Tibial artery (tissue), 4 donors: ENCODE measurements around the gene PHF1.
A peak's percentile ranks its signal among the peaks of the same experiment; 100 is the strongest.

ENCODE experiments used
- DNase-seq, 2 donors: peaks; one replicate each; pipeline ENCODE4 v3.0.0-alpha.2; 2019
- H3K27ac ChIP-seq, 2 donors: fragments of 200-600 bp; sonication (generic) in 1 of 2; 1 replicate in 1 of 2; 2 replicates in 1 of 2; pipeline ENCODE4 v1.5.1; 2018 to 2019; ENCODE audit warnings: mild to moderate bottlenecking in 1 of 2
- H3K27me3 ChIP-seq, 2 donors: fragments of 200-600 bp; sonication (generic) in 1 of 2; one replicate each; pipeline versions ENCODE4 v1.5.1 to v1.6.0; 2016 to 2019
- H3K36me3 ChIP-seq, 3 donors: fragments of 200-600 bp; sonication (generic) in 2 of 3; one replicate each; pipeline ENCODE4 v1.5.1; 2016 to 2019; ENCODE audit warnings: mild to moderate bottlenecking in 2 of 3
- H3K4me1 ChIP-seq, 4 donors: fragments of 200-600 bp; sonication (generic) in 2 of 4; 1 replicate in 3 of 4; 2 replicates in 1 of 4; pipeline ENCODE4 v1.5.1; 2016 to 2019
- H3K4me3 ChIP-seq, 2 donors: fragments of 200-600 bp; sonication (generic) in 1 of 2; 1 replicate in 1 of 2; 2 replicates in 1 of 2; pipeline ENCODE4 v1.5.1; 2018 to 2019; ENCODE audit warnings: mild to moderate bottlenecking in 2 of 2
- H3K9me3 ChIP-seq, 3 donors: fragments of 200-600 bp; sonication (generic) in 1 of 3; one replicate each; pipeline ENCODE4 v1.5.1; 2016 to 2019
- intact Hi-C: fragments of 100-400 bp; cut with DNase I; formaldehyde crosslinking; loops from one replicate; pipeline ENCODE4 v1.15.0; 2023; ENCODE audit warnings: low total_unique reads
- TF ChIP-seq, protein P1 (sequence below), 2 experiments: fragments of 200-600 bp in 1 of 2; fragments of 450-650 bp in 1 of 2; IDR thresholded peaks; one replicate each; pipeline ENCODE4 v1.5.1; 2017 to 2019; ENCODE audit warnings: antibody characterized with exemption in 2 of 2, mild to moderate bottlenecking in 1 of 2, moderate library complexity in 1 of 2

PHF1 gene

GRCh38 chr6:33424855-33425667 lies 14.2 kb downstream of the PHF1 start:
- intact Hi-C loops: loop anchor here (10.0 kb wide), 2 partner anchors 110 to 800 kb away; partner anchors contain the start of genes TAPBP and ZBTB22
- H3K27me3 ChIP-seq: no peaks in the 10 kb centered on the region
- H3K4me3 ChIP-seq: peak overlapping the region; percentile 61 to 77
- peaks cover 0 to 57% (median 40%) of the 10 kb centered on the region in 4 donors for H3K4me1 ChIP-seq
- H3K9me3 ChIP-seq: no peaks in the 10 kb centered on the region
- DNase-seq: peak in 1 of 2 donors; percentile 69
- H3K27ac ChIP-seq: peak overlapping the region; percentile 95 to 97
- TF ChIP-seq, protein P1, sequence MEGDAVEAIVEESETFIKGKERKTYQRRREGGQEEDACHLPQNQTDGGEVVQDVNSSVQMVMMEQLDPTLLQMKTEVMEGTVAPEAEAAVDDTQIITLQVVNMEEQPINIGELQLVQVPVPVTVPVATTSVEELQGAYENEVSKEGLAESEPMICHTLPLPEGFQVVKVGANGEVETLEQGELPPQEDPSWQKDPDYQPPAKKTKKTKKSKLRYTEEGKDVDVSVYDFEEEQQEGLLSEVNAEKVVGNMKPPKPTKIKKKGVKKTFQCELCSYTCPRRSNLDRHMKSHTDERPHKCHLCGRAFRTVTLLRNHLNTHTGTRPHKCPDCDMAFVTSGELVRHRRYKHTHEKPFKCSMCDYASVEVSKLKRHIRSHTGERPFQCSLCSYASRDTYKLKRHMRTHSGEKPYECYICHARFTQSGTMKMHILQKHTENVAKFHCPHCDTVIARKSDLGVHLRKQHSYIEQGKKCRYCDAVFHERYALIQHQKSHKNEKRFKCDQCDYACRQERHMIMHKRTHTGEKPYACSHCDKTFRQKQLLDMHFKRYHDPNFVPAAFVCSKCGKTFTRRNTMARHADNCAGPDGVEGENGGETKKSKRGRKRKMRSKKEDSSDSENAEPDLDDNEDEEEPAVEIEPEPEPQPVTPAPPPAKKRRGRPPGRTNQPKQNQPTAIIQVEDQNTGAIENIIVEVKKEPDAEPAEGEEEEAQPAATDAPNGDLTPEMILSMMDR (IDR thresholded peaks at IDR 0.05): no peak
- no peaks in the 10 kb centered on the region for H3K36me3 ChIP-seq

DNA sequence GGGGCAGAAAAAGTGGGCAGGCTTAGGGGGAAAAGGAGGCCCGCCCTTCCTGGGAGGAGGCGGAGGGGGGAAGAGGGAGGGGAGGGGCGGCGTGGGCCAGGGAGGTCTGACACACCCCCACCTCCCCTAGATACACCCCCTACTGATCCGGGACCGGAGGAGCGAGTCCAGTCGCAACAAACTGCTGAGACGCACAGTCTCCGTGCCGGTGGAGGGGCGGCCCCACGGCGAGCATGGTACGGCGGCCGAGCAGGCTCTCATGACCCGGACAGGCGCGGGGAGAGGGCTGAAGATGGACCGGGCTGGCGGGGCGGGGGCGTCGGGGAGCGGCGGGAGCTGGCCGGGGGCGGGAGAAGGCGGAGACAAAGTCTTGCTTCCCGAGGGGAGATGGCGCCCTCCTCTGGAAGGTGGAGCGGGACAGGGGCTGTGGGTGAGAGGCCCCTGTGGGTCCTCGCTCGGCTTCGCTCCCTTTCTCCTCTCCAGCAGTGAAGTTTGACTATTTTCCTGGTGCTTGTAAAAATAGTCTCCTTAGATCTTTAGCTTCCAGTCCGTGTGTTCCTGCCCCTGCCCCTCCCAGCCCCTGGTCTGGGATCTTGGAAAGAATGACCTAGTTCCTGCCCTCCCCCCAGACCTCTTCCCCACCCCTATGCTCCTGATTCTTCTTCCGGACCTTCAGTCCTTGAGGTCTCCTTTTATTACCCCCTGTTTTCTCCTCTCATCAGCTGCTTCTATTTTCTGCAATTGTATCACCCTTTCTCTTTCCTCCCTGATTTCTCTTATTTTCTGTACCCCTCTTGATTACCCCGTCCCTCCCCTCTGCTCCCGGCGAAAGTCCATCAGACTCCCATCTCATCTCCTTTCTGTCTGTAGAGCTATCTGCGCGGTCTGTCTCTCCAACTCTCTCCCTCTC lies 15.1 kb downstream of the PHF1 start:
- Histone ChIP-seq H3K4me1 (peaks cover 0 to 54% (median 38%) of the 10 kb centered on the region in 4 donors), H3K27ac (peak overlapping the region; percentile 95 to 97), H3K36me3 (no peaks in the 10 kb centered on the region), H3K27me3 (no peaks in the 10 kb centered on the region), H3K4me3 (peak overlapping the region; percentile 61 to 77), H3K9me3 (no peaks in the 10 kb centered on the region)
- peak; percentile 82 to 94 for DNase-seq
- intact Hi-C loops: loop anchor here (10.0 kb wide), 2 partner anchors 111 to 799 kb away; partner anchors contain the start of genes TAPBP and ZBTB22
- TF ChIP-seq, protein P1 (IDR thresholded peaks at IDR 0.05): peak; percentile 42 to 69

GRCh38 chr6:33426590-33427511 lies 16.0 kb downstream of the PHF1 start:
- TF ChIP-seq, protein P1 (IDR thresholded peaks at IDR 0.05): no peak

GRCh38 chr6:33427585-33428223 lies 16.9 kb downstream of the PHF1 start:
- TF ChIP-seq, protein P1 (IDR thresholded peaks at IDR 0.05): no peak
- DNase-seq: peak; percentile 45 to 78
- Histone ChIP-seq H3K36me3 (no peaks in the 10 kb centered on the region), H3K4me1 (peaks cover 0 to 66% (median 49%) of the 10 kb centered on the region in 4 donors), H3K27ac (peak overlapping the region; percentile 95 to 97), H3K9me3 (no peaks in the 10 kb centered on the region), H3K27me3 (no peaks in the 10 kb centered on the region), H3K4me3 (peak overlapping the region; percentile 56 to 77)
- intact Hi-C loops: loop anchor here (10.0 kb wide), 2 partner anchors 113 to 797 kb away; partner anchors contain the start of genes TAPBP and ZBTB22

More at GRCh38 chr6:33426590-33427511, 16.0 kb downstream of the PHF1 start:
- DNase-seq: peak in 1 of 2 donors; percentile 61
- H3K4me3 ChIP-seq: peak overlapping the region; percentile 61 to 77
- peaks cover 0 to 58% (median 46%) of the 10 kb centered on the region in 4 donors for H3K4me1 ChIP-seq
- H3K9me3 ChIP-seq: no peaks in the 10 kb centered on the region
- H3K27me3 ChIP-seq: no peaks in the 10 kb centered on the region
- H3K36me3 ChIP-seq: no peaks in the 10 kb centered on the region
- peak overlapping the region; percentile 95 to 97 for H3K27ac ChIP-seq
- intact Hi-C loops: loop anchor here (10.0 kb wide), 2 partner anchors 112 to 798 kb away; partner anchors contain the start of genes TAPBP and ZBTB22
